PFSK-1 (cell line): ENCODE results near the gene PTDSS2.

Experiments
- FOXP2 ChIP-seq: optimal IDR thresholded peaks from 2 replicates; pipeline ENCODE3; 2011; ENCODE audit warnings: borderline replicate concordance, control low read depth, inconsistent platforms; ENCODE audit not compliant: insufficient read depth; ENCODE audit errors: extremely low read length, extremely low read depth
- POLR2AphosphoS5 ChIP-seq: IDR thresholded peaks from 2 replicates; pipeline ENCODE4 v1.6.1; 2012; ENCODE audit warnings: low read depth, mild to moderate bottlenecking, control low read depth, low read length, moderate library complexity
- SIN3A ChIP-seq: IDR thresholded peaks from 2 replicates; pipeline ENCODE4 v1.6.1; 2012; ENCODE audit warnings: mild to moderate bottlenecking, low read length, moderate library complexity, borderline replicate concordance; ENCODE audit not compliant: insufficient read depth
- TAF1 ChIP-seq: IDR thresholded peaks from 2 replicates; pipeline ENCODE4 v1.6.1; 2012; ENCODE audit warnings: low read length, control low read depth, borderline replicate concordance; ENCODE audit not compliant: insufficient read depth
- TF ChIP-seq, protein P1 (sequence below), 2 experiments: IDR thresholded peaks; 2 replicates each; pipeline versions ENCODE4 v1.6.1 to v1.8.0; 2011 to 2012; ENCODE audit warnings: low read depth in 2 of 2, low read length in 2 of 2, control low read depth in 1 of 2, inconsistent platforms in 1 of 2, mild to moderate bottlenecking in 1 of 2, moderate library complexity in 1 of 2; ENCODE audit not compliant: insufficient read depth in 1 of 2

The PTDSS2 gene

DNA sequence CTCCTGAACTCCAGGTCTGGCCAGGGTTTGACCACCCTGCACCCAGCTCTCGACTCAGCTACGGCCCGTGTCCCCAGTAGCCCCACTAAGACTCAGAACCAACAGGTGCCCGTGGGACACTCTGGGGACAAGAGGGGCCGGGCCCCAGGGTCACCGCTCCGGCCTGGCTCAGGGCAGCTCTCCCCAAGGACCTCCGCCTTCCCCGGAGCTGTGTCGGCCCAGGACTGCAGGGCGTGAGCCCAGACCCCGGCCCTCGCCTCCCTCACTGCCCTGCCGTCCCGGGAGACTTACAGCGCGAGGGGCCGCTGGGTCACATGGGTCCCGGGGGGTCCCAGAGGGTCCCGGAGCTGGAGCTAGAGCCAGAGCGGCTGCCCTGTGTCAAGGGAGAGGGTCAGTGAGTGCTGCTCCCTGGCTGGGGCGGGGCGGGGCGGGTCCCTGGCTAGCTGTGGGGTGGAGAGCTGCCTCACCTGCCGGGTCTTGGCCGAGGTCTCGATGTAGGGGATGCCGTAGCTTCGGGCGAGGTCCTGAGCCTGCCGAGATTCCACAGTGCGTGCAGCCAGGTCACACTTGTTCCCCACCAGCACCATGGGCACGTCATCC is 83.0 kb downstream of the PTDSS2 start:
- TF ChIP-seq, protein P1, sequence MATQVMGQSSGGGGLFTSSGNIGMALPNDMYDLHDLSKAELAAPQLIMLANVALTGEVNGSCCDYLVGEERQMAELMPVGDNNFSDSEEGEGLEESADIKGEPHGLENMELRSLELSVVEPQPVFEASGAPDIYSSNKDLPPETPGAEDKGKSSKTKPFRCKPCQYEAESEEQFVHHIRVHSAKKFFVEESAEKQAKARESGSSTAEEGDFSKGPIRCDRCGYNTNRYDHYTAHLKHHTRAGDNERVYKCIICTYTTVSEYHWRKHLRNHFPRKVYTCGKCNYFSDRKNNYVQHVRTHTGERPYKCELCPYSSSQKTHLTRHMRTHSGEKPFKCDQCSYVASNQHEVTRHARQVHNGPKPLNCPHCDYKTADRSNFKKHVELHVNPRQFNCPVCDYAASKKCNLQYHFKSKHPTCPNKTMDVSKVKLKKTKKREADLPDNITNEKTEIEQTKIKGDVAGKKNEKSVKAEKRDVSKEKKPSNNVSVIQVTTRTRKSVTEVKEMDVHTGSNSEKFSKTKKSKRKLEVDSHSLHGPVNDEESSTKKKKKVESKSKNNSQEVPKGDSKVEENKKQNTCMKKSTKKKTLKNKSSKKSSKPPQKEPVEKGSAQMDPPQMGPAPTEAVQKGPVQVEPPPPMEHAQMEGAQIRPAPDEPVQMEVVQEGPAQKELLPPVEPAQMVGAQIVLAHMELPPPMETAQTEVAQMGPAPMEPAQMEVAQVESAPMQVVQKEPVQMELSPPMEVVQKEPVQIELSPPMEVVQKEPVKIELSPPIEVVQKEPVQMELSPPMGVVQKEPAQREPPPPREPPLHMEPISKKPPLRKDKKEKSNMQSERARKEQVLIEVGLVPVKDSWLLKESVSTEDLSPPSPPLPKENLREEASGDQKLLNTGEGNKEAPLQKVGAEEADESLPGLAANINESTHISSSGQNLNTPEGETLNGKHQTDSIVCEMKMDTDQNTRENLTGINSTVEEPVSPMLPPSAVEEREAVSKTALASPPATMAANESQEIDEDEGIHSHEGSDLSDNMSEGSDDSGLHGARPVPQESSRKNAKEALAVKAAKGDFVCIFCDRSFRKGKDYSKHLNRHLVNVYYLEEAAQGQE (IDR thresholded peaks at IDR 0.05; ENCODE audit: insufficient read depth in 1 of 2, low read depth in 2 of 2, low read length in 2 of 2): no peak
- TF ChIP-seq TAF1: no peak
- no peak for TF ChIP-seq FOXP2
- TF ChIP-seq SIN3A: no peak
- TF ChIP-seq POLR2AphosphoS5: no peak

DNA sequence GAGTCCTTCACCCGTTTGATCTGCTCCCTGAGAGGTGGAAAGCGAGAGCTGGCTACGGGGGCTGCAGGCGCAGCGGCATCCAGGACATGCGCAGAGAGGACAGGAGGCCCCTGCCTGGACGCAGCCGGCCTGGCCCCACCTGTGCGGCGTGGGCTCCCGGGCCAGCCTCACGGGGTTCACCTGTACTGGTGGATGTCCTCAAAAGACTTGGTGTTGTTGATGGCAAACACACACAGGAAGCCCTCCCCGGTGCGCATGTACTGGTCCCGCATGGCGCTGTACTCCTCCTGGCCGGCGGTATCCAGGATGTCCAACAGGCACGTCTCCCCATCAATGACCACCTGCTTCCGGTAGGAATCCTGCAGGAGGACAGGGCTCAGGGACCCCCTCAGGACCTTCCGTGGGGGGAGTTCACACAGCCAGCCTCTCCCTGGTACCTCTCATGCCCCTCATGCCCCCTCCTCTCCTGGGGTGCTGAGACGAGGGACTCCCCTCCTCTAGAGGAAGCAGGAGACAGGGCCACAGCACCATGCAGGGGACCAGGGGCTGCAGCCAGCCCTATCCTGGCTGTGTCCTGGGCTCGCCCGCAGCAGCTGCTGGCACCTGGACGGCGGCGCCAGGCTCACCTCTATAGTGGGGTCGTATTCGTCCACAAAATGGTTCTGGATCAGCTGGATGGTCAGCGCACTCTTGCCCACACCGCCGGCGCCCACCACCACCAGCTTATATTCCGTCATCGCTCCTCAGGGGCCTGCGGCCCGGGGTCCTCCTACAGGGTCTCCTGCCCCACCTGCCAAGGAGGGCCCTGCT is 83.7 kb downstream of the PTDSS2 start:
- no peak for TF ChIP-seq POLR2AphosphoS5
- no peak for TF ChIP-seq SIN3A

- TF ChIP-seq TAF1: no peak
- no peak for TF ChIP-seq FOXP2
- TF ChIP-seq POLR2AphosphoS5: no peak
- TF ChIP-seq, protein P1 (IDR thresholded peaks at IDR 0.05; ENCODE audit: insufficient read depth in 1 of 2, low read depth in 2 of 2, low read length in 2 of 2): no peak
- TF ChIP-seq SIN3A: no peak
Measured at GRCh38 chr11:534396-535209, 84.5 kb downstream of the PTDSS2 start.

GRCh38 chr11:535210-535518 is 85.1 kb downstream of the PTDSS2 start:
- TF ChIP-seq FOXP2 (no peak), TAF1 (no peak), POLR2AphosphoS5 (no peak), SIN3A (no peak)

GRCh38 chr11:535519-536454 is 85.7 kb downstream of the PTDSS2 start, which contains the start of gene HRAS:
Gene HRAS, minus strand, starts transcription at chr11:535576.
- TF ChIP-seq, protein P1 (IDR thresholded peaks at IDR 0.05; ENCODE audit: insufficient read depth in 1 of 2, low read depth in 2 of 2, low read length in 2 of 2): no peak
- TF ChIP-seq POLR2AphosphoS5 (peak; percentile 93), FOXP2 (no peak), TAF1 (peak; percentile 70; the same call in 1 of the 2 replicates), SIN3A (0 out of 2 replicates have a peak, but pooled peaks have one; percentile 29)
